Transverse colon (tissue), 4 donors: ENCODE data around the gene FFAR4. TPM values are rescaled to one million over a fixed set of nuclear protein-coding genes. Genes with fewer than 3 reads are reported as not detected.

Experiments used
- DNase-seq: peaks from one replicate; pipeline ENCODE4 v3.0.0-alpha.2; 2019
- H3K27ac ChIP-seq, 4 donors: fragments of 200-600 bp; sonication (generic); 2 replicates each; pipeline ENCODE4 v1.5.1; 2016 to 2018; ENCODE audit warnings: inconsistent platforms in 4 of 4
- H3K27me3 ChIP-seq: fragments of 200-600 bp; sonication (generic); 2 replicates; pipeline ENCODE4 v1.5.1; 2017; ENCODE audit warnings: inconsistent platforms
- H3K36me3 ChIP-seq, 4 donors: fragments of 200-600 bp; sonication (generic); 2 replicates each; pipeline ENCODE4 v1.5.1; 2017 to 2019; ENCODE audit warnings: inconsistent platforms in 4 of 4
- H3K4me1 ChIP-seq, 4 donors: fragments of 200-600 bp; sonication (generic); 2 replicates each; pipeline ENCODE4 v1.5.1; 2017 to 2020; ENCODE audit warnings: inconsistent platforms in 4 of 4
- H3K4me3 ChIP-seq, 4 donors: fragments of 200-600 bp; sonication (generic); 1 replicate in 1 of 4; 2 replicates in 3 of 4; pipeline versions ENCODE4 v1.5.1 to v1.6.1; 2017 to 2019; ENCODE audit warnings: inconsistent platforms in 4 of 4
- H3K9me3 ChIP-seq, 2 donors: fragments of 200-600 bp; sonication (generic); 2 replicates each; pipeline ENCODE4 v1.5.1; 2017 to 2019; ENCODE audit warnings: inconsistent platforms in 2 of 2
- CTCF ChIP-seq, 5 experiments: fragments of 200-600 bp in 3 of 5; fragments of 450-650 bp in 2 of 5; sonication (generic) in 3 of 5; IDR thresholded peaks; 1 replicate in 2 of 5; 2 replicates in 3 of 5; pipeline ENCODE4 v1.5.1; 2016 to 2017; ENCODE audit warnings: antibody characterized with exemption in 5 of 5, inconsistent platforms in 3 of 5, mild to moderate bottlenecking in 2 of 5, moderate library complexity in 1 of 5
- EP300 ChIP-seq: sonication (generic); formaldehyde crosslinking; IDR thresholded peaks from one replicate; pipeline ENCODE4 v1.6.1; 2017; ENCODE audit warnings: antibody characterized with exemption, low read depth
- POLR2A ChIP-seq: fragments of 450-650 bp; IDR thresholded peaks from one replicate; pipeline ENCODE4 v1.6.1; 2016; ENCODE audit warnings: antibody characterized with exemption, mild to moderate bottlenecking, moderate library complexity
- POLR2AphosphoS5 ChIP-seq, 3 donors: sonication (generic); formaldehyde crosslinking; IDR thresholded peaks; one replicate each; pipeline ENCODE4 v1.6.1; 2016; ENCODE audit warnings: antibody characterized with exemption in 3 of 3
- WGBS, 2 donors: methylation state at CpG; one replicate each; pipeline ENCODE4 v1.1.5; 2018; ENCODE audit warnings: low coverage in 1 of 2; 5-methylcytosine and 5-hydroxymethylcytosine counted together
- in situ Hi-C, 4 donors: fragments of 200-750 bp; cut with MboI; loops; one replicate each; pipeline versions ENCODE4 v1.15.0 to v1.15.1; 2017; ENCODE audit warnings: low sequenced_read_pairs in 3 of 4, low pct_ligation_motif_present in 1 of 4, low pct_unique_long_range_greater_than_20kb in 1 of 4
- intact Hi-C: fragments of 100-400 bp; cut with DNase I; formaldehyde crosslinking; loops from one replicate; pipeline ENCODE4 v1.15.1; 2023; ENCODE audit warnings: low total_unique reads
- total RNA-seq, 4 donors: library from RNA; depleted of rRNA; stranded (reverse); fragments of >200 nt; gene quantifications; one replicate each; pipeline ENCODE4 v1.1.0, GENCODE V29; 2016

Gene FFAR4
- total RNA-seq, 4 donors from 2014 or later, result 0.75 to 17.1 (median 12.9) TPM

- 45 to 67% methylated on average over 2 to 5 of the region's 5 CpGs for WGBS, 2 donors
- intact Hi-C loops, result no loop called here
Observed at GRCh38 chr10:93548376-93549071, 17.9 kb upstream of the FFAR4 start.

GRCh38 chr10:93550606-93551005 is 15.9 kb upstream of the FFAR4 start:
- peaks cover 0 to 21% (median 10%) of the 10 kb centered on the region in 4 donors for H3K4me1 ChIP-seq
- WGBS, 2 donors, result 40 to 41% methylated on average over 4 of the region's 4 CpGs
- no peak for TF ChIP-seq POLR2AphosphoS5 (IDR thresholded peaks at IDR 0.05)
- TF ChIP-seq CTCF (IDR thresholded peaks at IDR 0.05), result no peak
- no peak for TF ChIP-seq EP300
- no peak for TF ChIP-seq POLR2A
- intact Hi-C loops (no loop called here), in situ Hi-C loops (loop anchor here in 2 of 4 donors (10.0 kb wide), 1 partner anchor 124 kb away; no protein-coding TSS in a partner anchor)
- no peaks in the 10 kb centered on the region for H3K36me3 ChIP-seq
- no peak for DNase-seq
- H3K27me3 ChIP-seq, result no peaks in the 10 kb centered on the region
- H3K9me3 ChIP-seq, result no peaks in the 10 kb centered on the region
- H3K4me3 ChIP-seq, result no peak overlapping the region
- H3K27ac ChIP-seq, result peak overlapping the region; percentile 60 to 79 (median 67)

More at GRCh38 chr10:93548376-93549071, 17.9 kb upstream of the FFAR4 start:
- Histone ChIP-seq H3K27ac (peak overlapping the region; percentile 34 to 79 (median 66)), H3K27me3 (no peaks in the 10 kb centered on the region), H3K4me3 (no peak overlapping the region), H3K36me3 (no peaks in the 10 kb centered on the region), H3K4me1 (peaks cover 0 to 15% (median 10%) of the 10 kb centered on the region in 4 donors), H3K9me3 (no peaks in the 10 kb centered on the region)
- no peak for TF ChIP-seq EP300
- in situ Hi-C loops, result loop anchor here in 1 of 4 donors (10.0 kb wide), 1 partner anchor 126 kb away; no protein-coding TSS in a partner anchor
- DNase-seq, result no peak

GRCh38 chr10:93552780-93553179 is 13.7 kb upstream of the FFAR4 start:
- in situ Hi-C loops, result loop anchor here in 2 of 4 donors (10.0 kb wide), 1 partner anchor 122 kb away; no protein-coding TSS in a partner anchor

GRCh38 chr10:93553482-93554315 is 12.8 kb upstream of the FFAR4 start:
- intact Hi-C loops (no loop called here), in situ Hi-C loops (loop anchor here in 2 of 4 donors (10.0 kb wide), 1 partner anchor 121 kb away; no protein-coding TSS in a partner anchor)
- H3K4me1 ChIP-seq, result peaks cover 0 to 21% (median 6%) of the 10 kb centered on the region in 4 donors
- DNase-seq, result no peak
- no peaks in the 10 kb centered on the region for H3K9me3 ChIP-seq
- no peak for TF ChIP-seq POLR2A
- TF ChIP-seq POLR2AphosphoS5 (IDR thresholded peaks at IDR 0.05), result no peak
- TF ChIP-seq EP300, result no peak
- TF ChIP-seq CTCF (IDR thresholded peaks at IDR 0.05), result no peak
- no peaks in the 10 kb centered on the region for H3K27me3 ChIP-seq
- H3K4me3 ChIP-seq, result no peak overlapping the region
- H3K36me3 ChIP-seq, result no peaks in the 10 kb centered on the region
- WGBS, 2 donors, result 0 to 86% methylated on average over 1 to 8 of the region's 8 CpGs
- H3K27ac ChIP-seq, result no peak overlapping the region

More at GRCh38 chr10:93552780-93553179, 13.7 kb upstream of the FFAR4 start:
- Histone ChIP-seq H3K9me3 (no peaks in the 10 kb centered on the region), H3K4me1 (peaks cover 0 to 21% (median 10%) of the 10 kb centered on the region in 4 donors), H3K36me3 (no peaks in the 10 kb centered on the region), H3K27me3 (no peaks in the 10 kb centered on the region), H3K4me3 (no peak overlapping the region), H3K27ac (no peak overlapping the region)
- 88 to 90% methylated on average over 3 of the region's 3 CpGs for WGBS, 2 donors
- DNase-seq, result no peak
- TF ChIP-seq POLR2AphosphoS5 (IDR thresholded peaks at IDR 0.05) (no peak), EP300 (no peak), POLR2A (no peak)
- intact Hi-C loops, result no loop called here

GRCh38 chr10:93554316-93554663 is 12.2 kb upstream of the FFAR4 start:
- no peak for TF ChIP-seq CTCF (IDR thresholded peaks at IDR 0.05)
- TF ChIP-seq POLR2AphosphoS5 (IDR thresholded peaks at IDR 0.05), result no peak
- no peak for TF ChIP-seq POLR2A
- no peak for TF ChIP-seq EP300
- Histone ChIP-seq H3K27ac (no peak overlapping the region), H3K4me1 (peaks cover 0 to 21% (median 6%) of the 10 kb centered on the region in 4 donors), H3K9me3 (no peaks in the 10 kb centered on the region), H3K4me3 (no peak overlapping the region), H3K36me3 (no peaks in the 10 kb centered on the region), H3K27me3 (no peaks in the 10 kb centered on the region)
- in situ Hi-C loops (loop anchor here in 2 of 4 donors (10.0 kb wide), 1 partner anchor 121 kb away; no protein-coding TSS in a partner anchor), intact Hi-C loops (no loop called here)
- 86% methylated on average over 1 of the region's 1 CpG; no CpG with 5 or more reads in 1 of the 2 donors for WGBS, 2 donors
- DNase-seq, result no peak
